HG03565 (cell line): ENCODE measurements around the gene CRISPLD2.

Source experiments
- ATAC-seq: cut with Tn5 transposase; IDR thresholded peaks from one replicate; pipeline ENCODE4 v1.9.1; 2021; ENCODE audit warnings: mild to moderate bottlenecking, moderate library complexity; ENCODE audit not compliant: unreplicated experiment

The CRISPLD2 gene

GRCh38 chr16:84819644-84820304 is at the start of gene CRISPLD2:
TSS of gene CRISPLD2 (plus strand) at chr16:84819985. CDS start at chr16:84838496, 18,511 bp downstream.
- no peak for ATAC-seq

- ATAC-seq: no peak
Observed at GRCh38 chr16:84773312-84773711, 46.5 kb upstream of the CRISPLD2 start.

GRCh38 chr16:84774810-84775209 is 45.0 kb upstream of the CRISPLD2 start:
- no peak for ATAC-seq

- ATAC-seq: no peak
Observed at GRCh38 chr16:84775262-84775810, 44.4 kb upstream of the CRISPLD2 start.

GRCh38 chr16:84777435-84777834 is 42.4 kb upstream of the CRISPLD2 start:
- ATAC-seq: no peak

GRCh38 chr16:84778720-84779119 is 41.1 kb upstream of the CRISPLD2 start:
- no peak for ATAC-seq

- ATAC-seq: no peak
Observed at GRCh38 chr16:84780063-84780462, 39.7 kb upstream of the CRISPLD2 start.

GRCh38 chr16:84780544-84781376 is 39.0 kb upstream of the CRISPLD2 start:
- ATAC-seq: no peak

- ATAC-seq: no peak
Observed at GRCh38 chr16:84782846-84783245, 36.9 kb upstream of the CRISPLD2 start.

- no peak for ATAC-seq
Observed at GRCh38 chr16:84785843-84786581, 33.8 kb upstream of the CRISPLD2 start.

- no peak for ATAC-seq
Observed at GRCh38 chr16:84786605-84787262, 33.1 kb upstream of the CRISPLD2 start.

GRCh38 chr16:84787263-84787622 is 32.5 kb upstream of the CRISPLD2 start:
- no peak for ATAC-seq

GRCh38 chr16:84788920-84789391 is 30.8 kb upstream of the CRISPLD2 start:
- ATAC-seq: no peak

GRCh38 chr16:84789431-84789830 is 30.4 kb upstream of the CRISPLD2 start:
- no peak for ATAC-seq

GRCh38 chr16:84790301-84790700 is 29.5 kb upstream of the CRISPLD2 start:
- ATAC-seq: no peak

GRCh38 chr16:84791088-84791487 is 28.7 kb upstream of the CRISPLD2 start:
- ATAC-seq: no peak

- no peak for ATAC-seq
Observed at GRCh38 chr16:84791501-84791900, 28.3 kb upstream of the CRISPLD2 start.

GRCh38 chr16:84794186-84794585 is 25.6 kb upstream of the CRISPLD2 start:
- no peak for ATAC-seq

GRCh38 chr16:84794626-84795025 is 25.2 kb upstream of the CRISPLD2 start:
- no peak for ATAC-seq

GRCh38 chr16:84795329-84796053 is 24.3 kb upstream of the CRISPLD2 start:
- no peak for ATAC-seq
